HG02623 (cell line): Measurements from ENCODE around the gene DGKQ.

ENCODE experiments used
- ATAC-seq: cut with Tn5 transposase; IDR thresholded peaks from one replicate; pipeline ENCODE4 v1.9.1; 2021; ENCODE audit warnings: moderate library complexity; ENCODE audit not compliant: unreplicated experiment

Gene DGKQ, protein sequence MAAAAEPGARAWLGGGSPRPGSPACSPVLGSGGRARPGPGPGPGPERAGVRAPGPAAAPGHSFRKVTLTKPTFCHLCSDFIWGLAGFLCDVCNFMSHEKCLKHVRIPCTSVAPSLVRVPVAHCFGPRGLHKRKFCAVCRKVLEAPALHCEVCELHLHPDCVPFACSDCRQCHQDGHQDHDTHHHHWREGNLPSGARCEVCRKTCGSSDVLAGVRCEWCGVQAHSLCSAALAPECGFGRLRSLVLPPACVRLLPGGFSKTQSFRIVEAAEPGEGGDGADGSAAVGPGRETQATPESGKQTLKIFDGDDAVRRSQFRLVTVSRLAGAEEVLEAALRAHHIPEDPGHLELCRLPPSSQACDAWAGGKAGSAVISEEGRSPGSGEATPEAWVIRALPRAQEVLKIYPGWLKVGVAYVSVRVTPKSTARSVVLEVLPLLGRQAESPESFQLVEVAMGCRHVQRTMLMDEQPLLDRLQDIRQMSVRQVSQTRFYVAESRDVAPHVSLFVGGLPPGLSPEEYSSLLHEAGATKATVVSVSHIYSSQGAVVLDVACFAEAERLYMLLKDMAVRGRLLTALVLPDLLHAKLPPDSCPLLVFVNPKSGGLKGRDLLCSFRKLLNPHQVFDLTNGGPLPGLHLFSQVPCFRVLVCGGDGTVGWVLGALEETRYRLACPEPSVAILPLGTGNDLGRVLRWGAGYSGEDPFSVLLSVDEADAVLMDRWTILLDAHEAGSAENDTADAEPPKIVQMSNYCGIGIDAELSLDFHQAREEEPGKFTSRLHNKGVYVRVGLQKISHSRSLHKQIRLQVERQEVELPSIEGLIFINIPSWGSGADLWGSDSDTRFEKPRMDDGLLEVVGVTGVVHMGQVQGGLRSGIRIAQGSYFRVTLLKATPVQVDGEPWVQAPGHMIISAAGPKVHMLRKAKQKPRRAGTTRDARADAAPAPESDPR

DNA sequence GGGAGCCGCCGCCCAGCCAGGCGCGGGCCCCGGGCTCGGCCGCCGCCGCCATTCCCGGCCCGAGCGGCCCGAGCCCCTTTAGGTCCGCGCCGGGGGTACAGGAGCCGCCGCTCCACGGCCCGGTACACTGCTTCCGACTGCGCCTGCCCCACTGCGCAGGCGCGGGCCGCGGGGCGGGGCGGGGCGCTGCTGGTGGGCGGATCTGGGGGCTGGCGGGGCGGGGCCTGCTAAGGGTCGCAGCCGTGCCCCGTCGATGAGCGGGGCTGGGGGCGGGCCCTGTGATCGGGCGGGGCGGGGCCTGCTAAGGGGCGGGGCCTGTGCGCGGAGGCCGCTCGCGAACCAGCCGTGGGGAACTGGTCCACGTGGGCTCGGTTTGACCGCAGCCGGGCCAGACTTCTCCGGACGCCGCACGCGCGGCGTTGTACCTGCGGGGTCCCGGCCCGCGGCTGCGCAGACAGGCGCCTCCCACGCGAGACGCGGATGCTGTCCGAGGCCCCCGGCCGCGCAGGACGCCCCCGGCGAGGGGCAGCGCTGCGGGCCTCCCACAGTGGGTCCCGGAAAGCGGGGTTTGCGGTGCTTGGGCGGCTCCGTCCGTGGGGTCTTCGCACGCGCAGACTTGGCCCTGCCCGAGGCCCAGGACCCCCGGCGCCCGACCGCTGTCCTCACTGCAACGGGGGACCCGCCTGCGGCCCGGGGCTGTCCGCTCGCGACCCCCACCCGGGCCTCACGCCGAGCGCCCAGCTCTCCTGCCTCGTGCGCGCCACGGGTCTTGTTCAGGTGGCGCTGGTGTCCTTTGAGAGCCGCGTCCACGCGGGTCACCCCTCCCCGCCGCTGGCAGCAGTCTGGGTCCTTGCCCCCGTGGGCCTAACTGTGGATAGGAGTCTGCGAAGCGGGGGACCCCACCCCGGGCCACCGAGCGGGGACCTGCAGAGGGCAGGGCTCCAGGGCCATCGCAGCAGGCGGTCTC lies at the start of gene DGKQ:
Gene DGKQ, minus strand, starts transcription at position 139 of the 967 bp plus-strand sequence. Its CDS starts 87 bp downstream, at position 52.
- peak; percentile 76 for ATAC-seq

DNA sequence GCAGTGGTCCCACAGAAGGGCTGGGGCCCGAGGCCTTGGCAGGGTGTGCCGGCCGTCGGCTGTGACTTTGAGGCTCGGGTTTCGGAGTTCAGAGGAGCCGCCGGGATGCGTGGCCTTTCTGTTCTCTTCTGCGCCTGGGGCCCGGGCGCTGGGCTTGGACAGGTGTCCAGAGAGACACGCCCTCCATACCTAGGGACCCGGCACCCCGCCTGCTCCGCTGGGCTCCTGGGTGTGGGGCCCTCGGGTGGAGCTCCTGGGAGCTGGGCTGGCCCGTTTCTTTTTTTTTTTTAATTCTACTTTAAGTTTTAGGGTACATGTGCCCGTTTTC lies 49.3 kb upstream of the DGKQ start:
- ATAC-seq, result no peak

DNA sequence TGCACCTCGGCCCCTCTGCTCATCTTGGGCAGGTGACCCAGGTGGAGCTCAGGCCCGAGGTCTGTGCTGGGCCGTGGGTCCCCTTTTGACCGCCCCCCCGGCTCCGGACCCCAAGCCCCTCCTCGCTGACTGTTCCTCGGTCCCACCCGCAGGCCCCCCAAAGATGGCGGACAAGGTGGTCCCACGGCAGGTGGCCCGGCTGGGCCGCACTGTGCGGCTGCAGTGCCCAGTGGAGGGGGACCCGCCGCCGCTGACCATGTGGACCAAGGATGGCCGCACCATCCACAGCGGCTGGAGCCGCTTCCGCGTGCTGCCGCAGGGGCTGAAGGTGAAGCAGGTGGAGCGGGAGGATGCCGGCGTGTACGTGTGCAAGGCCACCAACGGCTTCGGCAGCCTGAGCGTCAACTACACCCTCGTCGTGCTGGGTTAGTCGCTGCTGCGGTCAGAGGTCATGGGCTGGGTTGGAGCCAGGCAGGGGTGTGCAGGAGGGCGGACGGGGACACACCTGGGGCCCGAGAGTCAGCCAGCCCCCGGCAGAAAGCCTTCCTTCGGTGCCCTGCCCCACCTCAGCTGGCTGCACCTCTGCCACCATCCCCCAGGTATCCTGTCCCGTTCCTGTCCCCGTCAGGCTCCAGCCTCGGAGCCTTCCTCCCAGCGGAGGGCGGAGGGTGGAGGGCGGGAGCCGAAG lies 48.8 kb upstream of the DGKQ start:
- no peak for ATAC-seq

DNA sequence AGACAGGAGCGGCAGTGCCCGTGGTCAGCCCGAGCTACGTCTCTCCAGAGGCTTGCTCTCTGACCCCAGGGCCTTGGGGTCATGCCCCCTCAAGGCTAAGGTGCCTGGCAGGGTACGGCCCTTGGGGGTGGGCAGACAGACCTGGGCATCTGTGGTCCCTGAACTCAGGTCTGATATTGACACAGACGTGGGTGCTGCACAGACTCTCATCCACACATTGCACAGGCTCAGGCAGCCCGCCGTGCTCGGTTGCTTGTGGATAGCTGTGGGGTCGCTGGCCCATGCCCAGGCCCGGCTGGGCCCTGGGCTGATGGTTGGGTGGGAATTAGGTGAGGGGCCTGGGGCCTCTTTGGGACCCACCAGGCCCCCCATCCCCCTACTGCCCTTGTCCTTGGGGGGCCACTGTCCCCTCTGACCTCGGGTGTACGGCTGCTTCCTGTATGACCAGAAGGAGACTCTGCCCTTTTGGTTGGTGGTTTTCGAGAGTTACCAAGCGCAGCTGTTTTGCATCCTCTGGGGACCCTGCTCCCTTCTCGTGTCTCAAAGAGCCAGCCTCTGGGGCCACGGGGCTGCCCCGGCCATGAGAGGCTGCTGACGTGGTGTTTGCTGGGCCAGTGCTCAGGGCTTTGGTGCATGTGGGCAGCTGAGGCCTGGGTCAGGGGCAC lies 48.1 kb upstream of the DGKQ start:
- ATAC-seq, result peak; percentile 75

DNA sequence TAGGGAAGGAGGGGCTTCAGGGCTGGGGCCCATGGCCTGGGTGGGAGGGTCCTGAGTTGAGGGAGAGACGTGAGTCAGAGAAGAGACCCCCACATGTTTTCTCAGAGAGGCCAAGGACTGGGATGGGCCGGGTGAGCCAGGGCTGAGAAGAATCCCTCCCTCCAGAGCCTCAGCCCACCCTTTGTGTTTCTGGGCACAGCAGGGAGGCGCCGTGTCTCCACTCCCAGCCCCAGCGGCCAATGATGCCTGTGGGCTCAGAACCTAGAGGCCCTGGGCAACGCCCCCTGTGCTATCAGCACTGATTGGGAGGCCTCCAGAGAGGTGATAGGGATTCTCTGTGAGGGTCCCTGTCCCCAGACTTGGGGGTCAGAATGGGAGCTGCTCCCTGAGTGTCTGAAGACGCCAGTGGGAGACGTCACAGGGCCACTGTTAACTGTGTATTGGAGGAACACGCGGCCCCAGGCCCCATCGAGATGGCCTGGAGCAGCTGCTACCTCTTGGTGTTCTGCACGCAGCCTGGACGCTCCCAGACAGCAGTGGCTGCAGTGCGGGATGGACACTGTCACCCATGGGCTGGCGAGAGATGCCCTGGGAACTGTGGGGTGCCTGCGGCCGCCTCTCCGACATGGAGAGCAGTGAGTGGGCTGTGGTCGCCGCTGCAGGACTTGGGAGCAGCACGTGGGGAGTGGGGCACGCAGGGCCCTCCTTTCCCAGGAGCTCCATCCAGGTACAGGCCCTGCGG lies 46.5 kb upstream of the DGKQ start:
- no peak for ATAC-seq

DNA sequence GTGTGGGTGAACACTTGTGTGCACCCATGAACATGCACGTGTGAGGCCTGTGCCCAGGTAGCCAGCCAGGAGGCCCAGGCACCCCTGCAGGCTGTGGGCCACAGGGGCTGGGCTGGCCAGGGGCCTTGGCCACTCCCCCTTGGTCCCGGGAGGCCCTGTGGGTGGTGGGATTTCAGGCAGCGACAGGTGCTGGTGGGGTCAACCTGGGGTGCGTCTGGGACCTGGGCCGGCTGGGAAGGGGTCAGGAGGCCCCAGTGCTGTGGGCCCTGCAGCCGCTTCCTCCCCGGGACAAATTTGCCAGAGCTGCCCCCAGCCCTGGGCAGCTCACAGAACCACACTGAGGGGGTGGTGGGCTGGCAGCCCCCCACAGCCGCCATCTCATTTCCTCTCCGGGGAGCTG lies 46.0 kb upstream of the DGKQ start:
- ATAC-seq, result no peak

DNA sequence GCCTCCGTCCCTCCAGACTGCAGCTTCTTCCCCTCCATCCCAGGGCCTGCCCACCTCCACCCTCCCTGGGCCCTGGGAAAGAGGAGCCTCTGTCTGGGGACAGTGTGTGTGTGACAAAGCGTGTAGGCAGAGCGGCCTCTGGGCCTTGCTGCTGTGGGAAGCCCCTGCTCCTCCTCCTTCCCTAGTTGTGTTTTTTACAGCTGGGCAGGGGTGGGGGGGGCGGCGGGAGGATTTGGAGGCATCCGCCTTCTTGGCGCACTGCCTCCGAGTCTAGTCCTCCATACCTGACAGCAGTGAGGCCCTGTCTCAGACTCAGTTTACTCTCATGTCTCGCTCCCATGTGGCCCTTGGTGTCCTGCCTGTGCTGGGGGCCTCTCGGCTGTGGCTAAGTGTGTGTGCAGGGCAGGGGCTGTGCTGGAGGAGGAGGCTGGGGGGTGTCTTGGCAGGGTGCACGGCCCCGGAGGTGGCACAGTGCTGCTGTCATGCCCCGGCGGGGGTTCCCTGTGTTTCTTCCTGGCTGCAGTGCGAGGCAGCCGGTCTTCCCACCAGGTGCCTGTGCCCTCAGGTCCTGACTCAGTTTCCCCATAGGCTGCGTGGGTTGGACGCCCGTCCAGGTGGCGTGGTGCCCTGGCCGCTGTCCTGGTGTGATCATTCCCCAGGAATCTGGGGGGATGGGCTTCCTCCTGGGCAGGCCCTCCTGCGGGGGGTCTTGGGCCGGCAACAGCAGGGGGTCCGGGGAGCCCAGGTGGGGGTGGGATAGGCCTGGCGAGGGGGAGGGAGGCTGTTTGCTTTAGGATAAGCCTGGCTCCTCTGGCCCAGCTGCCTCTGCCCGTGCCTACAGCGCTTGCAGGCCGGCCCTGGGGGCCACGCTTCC lies 45.0 kb upstream of the DGKQ start:
- no peak for ATAC-seq

DNA sequence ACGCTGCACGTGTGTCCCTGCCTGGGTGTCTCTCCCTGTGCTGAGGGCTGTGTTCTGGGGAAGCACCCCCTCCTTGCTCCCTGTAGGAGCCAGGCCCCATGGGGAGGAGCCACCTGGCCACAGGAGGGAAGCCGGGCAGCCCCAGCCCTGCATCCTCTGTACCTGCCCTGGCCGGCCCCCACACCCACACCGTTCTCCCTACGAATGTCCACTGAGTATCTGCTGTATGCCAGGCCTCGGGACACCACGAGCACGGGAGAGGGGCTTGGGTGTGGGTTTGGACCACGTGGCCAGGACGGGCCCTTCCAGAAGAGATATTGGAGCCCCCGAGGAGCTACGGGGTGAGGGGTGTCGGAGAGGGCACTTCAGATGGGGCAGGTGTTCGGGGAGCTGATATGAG lies 44.3 kb upstream of the DGKQ start:
- ATAC-seq, result no peak

DNA sequence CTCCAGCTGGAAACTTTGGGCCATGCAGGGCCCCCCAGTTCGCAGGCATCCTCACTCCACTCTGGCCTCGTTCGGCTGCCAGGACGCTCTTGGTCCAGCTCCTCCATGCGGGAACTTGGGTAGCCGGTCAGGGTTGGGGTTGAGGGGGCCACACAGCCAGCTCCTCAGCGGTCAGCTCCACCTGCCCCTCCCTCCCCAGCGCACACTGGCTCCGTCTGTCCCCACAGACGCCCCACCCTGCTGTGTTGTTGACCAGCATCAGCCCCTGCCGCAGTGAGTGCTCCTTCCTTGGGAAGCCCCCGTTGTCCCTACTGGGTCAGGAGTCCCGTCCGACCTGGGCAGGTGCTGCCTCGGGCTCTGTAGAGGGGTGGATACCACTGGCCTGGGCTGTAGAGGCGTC lies 43.8 kb upstream of the DGKQ start:
- no peak for ATAC-seq

DNA sequence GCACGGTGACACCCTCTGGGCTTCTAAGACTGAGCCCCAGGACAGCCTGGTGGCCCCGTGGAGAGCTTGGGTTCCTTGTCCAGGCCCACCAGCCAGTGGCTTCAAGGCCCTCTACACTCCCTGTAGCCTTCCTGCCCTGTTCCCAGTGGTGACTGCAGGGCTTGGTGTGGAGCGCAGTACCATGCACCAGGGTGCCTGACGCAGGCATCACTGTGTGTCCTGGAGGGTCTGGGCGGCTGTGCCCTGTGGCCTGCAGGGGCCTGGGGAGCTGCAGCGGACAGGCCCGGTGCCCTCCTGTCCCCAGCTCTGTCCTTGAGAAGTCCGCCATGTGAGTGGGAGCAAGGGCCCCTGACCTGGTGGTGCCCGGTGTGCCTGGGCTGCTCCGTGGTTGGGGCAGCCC lies 42.4 kb upstream of the DGKQ start:
- ATAC-seq, result no peak

DNA sequence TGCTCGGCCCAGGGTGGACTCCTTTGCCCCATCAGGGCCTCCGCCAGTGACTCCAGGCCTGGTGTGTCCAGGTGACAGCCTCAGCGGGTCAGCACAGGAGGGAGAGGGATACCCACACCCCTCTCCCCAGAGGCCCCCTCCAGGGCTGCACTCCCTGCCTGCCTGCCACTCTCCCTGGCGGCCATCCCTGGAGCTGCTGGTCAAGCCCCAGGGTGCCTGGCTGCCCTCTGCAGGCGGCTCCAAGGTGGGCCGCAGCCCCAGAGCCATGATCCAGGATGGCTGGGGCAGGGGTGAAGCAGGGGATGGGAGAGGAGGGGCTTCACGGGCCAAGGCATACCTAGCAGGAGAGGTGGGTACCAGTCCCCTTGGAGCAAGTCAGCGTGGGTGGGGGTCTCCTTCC lies 41.8 kb upstream of the DGKQ start:
- no peak for ATAC-seq

DNA sequence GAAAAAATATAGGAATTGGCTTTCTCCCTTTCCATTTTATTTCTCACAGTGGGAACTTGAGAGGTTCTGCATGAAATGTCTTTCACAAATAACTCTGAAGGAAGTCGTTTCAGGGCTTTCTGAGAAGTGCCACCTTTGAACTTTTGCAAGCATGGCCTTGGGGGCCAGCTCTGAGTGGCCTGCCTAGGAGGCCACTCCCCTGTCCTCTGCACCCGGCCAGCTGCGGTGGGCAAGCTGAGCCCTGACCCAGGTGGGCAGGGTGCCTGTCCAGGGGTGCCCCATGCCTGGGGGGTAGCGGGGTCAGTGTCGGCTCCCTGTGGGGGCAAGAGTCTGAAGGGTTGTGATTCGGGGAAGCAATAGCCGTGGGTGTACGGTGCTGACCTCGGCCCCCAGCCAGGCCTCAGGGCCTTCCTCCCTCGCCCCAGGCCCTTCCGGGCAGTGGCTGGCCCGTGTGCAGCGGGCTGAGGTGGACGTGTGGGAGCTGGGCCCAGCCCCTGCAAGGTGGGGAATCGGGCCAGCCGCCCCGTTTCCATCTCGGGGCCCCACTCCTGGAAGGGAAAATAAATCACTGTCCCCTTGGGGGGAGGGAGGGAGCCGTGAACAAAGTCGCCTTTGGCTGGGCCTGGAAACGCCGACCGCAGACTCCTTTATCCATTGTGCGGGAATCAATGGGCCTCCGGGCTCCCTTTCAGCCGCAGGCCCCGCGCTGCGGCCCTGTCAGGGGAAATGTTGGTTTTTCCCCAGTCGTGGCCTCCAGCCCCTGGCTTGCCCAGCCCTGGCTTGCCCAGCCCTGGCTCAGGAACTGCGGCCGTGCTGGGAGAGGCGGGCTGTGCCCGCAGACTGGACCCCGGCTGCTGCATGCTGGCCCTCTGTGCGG lies 41.2 kb upstream of the DGKQ start:
- no peak for ATAC-seq

DNA sequence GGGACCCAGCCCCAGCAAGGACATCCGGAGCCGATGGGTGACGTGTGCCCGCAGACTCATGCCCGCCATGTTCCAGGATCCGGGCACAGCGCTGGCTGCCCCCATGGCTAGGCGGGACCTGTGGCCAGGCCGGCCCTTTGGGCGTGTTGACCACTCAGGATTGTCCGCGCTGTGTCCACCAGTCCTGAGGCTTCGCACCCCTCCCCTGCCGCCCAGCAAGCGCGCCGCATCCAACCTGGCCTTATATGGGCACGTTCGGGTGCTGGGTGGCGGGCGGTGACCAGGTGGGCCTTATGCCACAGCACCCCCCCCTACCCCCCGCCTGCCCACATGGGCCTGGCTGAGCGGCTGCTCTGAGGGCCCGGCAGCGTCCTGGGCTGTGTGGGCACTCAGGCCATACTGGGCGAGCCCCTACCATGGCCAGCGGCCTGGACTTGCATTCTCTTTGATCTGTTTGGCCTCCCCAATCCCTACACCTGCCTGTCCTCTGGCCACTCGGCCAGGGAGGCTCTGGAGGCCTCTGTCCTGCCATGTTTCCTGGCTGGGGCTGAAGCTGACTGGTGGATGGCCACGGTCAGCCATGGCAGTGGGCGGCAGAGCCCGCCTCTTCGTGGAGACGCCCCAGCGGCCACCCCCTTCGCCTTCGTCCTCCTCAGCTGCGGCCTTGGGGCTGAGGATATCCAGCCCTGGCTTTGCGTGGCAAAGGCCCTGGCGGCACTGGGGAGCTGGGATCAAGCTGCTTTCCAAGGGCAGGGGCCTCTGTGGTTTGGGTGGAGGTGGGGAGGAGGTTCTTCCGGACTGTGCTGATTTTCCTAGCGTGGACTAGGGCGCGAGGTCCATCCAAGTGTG lies 40.1 kb upstream of the DGKQ start:
- ATAC-seq, result no peak

DNA sequence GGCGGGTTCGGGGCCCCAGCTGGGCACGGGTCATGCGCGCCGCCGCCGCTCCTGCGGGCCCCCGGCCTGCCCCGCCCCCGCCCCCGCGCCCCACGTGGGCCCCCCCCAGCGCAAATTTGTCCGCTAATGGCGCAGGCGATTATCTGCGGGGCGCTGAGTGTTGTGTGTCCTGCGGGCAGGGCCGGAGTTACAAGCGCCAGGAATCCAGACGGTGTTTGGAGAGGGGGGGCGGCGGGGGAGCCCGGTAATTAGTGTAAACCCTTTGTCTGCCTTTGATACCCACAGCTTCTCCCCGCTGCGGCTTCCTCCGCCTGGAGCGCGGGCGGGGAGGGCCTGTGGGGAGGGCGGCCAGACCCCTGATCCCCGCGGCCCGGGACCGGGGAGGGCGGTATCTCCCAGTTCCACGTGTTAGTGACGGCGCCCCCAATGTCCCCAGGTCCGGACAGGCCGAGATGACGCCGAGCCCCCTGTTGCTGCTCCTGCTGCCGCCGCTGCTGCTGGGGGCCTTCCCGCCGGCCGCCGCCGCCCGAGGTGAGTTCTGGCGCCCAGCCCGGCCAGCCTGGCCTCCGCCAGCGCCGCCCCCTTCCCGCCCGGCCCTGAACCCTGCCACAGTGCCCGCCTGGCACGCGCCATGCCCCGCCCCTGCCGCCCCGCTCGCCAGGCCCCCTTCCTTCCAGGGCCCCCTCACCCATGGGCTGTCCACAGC lies 38.8 kb upstream of the DGKQ start:
- ATAC-seq, result no peak

DNA sequence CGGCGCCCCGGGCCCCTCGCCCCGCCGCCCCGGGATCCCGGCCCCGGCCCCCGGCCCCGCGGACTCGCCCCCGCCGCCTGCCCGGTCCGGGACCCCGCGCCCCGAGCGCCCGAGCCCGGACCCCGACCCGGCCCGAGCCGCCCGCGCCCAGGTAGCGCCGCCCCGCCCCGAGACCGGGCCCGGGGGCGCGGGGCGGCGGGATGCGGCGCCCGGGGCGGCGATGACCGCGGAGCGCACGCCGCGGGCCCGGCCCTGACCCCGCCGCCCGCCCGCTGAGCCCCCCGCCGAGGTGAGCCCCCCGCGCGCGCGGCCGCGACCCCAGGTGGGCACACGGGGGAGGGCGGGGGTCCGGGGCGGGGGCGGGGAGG lies 38.3 kb upstream of the DGKQ start:
- no peak for ATAC-seq
